Stimulated activated CD8-positive, alpha-beta memory T cell treated with anti-CD3 and anti-CD28 coated beads, Interleukin-7, amount 100 ng/mL, for 4 hours (primary cell): ENCODE results near the gene APOA1.
"Not testable (repeated sequence)": the region's sequence is repeated elsewhere in the genome, so short reads cannot be mapped to it uniquely, and the experiment has no call there.

ENCODE experiments used
- DNase-seq, 2 donors: peaks; one replicate each; pipeline ENCODE4 v3.0.0-alpha.2; 2020; ENCODE audit warnings: low read depth in 2 of 2

Gene APOA1

DNA sequence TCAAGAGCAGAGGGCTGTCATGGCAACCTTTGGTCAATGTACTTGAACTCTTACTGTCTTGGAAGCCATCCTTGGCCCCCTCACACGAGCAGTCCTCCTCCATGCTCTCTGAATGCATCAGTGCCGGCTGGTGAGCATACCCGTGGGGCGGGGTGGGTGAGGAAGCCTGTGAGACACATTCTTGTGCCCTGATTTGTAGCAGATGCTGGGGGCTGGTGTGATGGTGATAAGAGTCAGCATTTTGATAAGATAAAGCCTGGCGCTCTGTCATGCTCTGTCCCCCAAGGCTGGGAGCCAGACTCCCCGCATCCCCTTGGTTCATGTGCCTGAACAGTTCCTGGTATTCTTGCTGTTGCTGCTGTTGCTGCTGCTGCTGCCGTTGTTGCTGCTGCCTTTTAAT, 20.5 kb upstream of the APOA1 start:
- no peak for DNase-seq

DNA sequence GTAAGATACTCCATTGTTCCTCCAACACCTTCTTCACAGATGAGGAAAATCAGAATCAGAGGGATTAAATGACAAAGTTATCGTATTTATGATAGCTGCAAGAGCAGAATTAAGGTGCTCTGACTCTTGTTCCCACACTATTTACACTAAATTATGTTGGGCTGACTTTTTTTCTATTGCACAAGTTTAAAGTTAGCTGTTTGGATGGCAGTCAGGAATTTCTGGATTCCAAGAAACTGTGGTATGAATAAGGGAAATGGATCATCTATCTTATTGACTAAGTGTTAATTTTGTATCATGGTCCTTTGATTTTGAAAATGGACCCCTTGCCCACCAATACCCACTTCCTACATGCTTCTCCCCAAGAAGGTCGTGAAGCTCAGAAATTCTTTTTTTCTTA, 19.9 kb upstream of the APOA1 start:
- no peak for DNase-seq

DNA sequence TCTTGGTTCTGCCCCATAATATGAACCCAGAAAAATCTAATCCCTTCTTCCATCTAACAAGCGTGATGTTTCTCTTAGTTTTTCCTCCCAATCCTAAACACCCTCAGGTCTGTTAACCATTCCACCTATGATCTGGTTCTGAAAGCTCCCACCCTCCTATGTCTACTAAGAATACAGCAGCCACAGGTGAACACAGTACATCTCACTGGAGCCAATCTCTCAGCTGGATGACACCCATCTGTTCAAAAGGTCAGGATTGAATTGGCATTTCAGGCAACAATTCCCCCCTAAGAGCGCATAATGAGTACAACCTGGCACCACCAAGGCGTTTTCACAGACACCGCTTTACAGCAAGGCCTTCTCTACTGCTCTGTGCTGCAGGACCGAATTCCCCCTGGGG, 19.0 kb upstream of the APOA1 start:
- DNase-seq = no peak

DNA sequence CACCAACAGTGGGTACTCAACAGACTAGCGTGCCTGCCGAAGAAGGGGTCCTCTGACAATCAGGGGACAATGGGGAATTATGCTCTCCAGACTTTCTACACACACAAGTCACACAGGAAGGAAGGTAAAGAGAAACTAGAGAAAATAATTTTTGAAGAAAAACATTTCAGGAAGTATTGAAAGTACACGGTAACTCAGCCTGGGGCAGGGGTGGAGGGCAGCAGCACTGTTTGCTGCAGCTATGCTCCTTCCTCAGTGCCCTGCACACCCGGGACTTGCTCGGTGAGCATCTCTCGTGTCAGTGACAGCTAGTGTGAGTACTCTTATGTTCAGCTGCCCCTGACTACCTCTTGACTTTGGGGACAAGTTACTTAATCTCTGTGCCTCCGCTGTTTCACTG, 18.0 kb upstream of the APOA1 start:
- DNase-seq = no peak

DNA sequence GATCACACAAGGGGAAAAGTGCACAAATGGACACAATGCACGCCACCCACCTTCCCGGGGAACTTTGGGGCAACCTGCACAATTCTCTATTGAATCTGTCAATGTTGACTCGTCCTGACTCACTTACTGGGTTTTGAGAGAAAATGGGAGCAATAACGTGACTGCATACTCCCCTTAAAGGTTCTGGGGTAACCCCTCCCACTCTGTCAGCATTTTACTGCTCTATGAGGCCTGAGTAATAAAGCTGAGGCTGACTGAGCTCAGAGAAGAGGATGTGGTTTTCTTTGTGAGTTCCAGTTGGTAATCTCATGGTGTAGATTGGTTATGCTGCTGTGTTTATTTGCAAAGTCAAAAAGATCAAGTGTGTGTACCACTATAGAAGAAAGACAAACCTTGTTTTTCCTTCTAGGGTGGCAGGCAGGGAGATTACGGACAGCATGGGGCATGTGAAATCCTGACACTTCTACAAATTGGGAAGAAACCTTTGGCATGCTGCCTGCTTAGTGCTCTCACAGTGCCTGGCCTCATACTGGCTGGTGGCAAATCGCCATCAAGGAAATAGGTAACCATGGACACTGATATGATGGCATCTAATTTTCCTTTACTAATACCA, 16.1 kb upstream of the APOA1 start:
- peak; percentile 29 to 42 for DNase-seq

DNA sequence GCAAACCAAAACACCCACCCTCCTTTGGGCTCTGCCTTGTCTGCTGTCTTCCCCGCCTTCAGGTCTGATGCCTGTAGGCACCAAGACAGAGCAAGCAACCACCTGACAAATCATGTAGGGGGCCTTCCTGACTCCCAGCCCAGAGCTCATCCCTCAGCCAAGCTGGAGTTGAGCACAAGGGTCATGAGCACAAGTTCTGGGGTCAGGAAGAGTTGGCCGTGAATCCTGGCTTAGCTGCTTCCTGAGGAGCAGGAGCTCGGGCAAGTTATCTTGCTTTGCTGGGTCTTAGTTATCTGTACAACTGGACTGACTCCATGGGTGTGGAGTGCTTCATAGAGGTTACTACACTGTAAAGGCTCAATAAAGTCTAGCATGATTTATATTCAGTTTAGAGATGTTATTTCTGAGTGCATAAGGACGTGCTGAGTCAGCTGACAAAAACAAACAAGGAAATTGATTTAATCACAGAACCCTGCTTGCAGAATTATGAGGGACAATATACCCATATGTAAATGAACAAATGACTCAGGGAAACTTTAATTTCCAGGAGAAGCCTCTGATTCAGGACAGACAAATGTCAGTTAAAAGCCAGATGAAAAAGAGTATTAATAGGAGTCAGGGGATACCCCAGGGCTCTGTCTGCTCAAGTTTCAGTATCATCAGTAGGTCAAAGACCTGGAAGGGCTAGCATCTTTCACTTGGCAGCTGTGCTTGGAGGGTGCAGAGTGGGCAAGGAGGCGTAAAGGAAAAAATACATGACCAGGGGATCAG, 15.0 kb upstream of the APOA1 start:
- no peak for DNase-seq

DNA sequence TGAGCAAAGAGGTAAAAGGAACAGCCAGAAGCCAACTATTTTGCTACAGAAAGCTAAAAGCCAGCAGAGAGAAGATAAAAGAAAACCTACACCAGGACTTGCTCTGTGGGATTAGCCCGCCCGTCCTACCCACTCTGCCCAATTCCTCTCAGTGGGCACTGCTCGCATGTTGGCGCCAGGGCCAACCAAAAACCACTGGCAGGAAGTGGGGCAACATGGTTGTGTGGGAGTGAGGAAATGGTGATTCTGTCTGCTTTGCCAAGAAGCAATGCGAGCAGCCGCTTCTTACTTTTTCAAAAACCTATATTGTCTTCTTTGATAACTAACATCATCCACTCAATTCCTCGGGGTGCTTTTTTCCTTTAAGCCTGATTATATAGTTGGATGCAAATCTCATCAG, 14.2 kb upstream of the APOA1 start:
- DNase-seq = peak; percentile 42 to 55

DNA sequence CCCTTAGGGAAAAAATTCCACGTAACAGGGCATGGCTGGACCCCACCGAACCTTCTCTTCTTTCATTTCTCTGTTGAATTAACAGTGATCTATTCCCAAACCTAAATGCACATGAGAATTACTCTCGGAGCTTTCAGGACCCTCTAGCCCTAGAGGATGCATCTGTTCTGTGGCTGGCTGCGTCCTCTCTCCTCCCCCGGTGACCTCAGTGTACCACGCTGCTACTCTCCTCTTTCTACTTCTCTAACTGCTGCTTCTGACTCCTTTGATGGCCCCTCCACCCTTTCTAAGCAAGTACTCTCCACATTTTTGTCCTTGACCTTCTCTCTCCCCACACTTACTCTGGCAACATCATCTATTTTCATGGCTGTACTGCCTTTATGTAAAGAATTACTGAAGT, 12.1 kb upstream of the APOA1 start:
- DNase-seq = no peak

DNA sequence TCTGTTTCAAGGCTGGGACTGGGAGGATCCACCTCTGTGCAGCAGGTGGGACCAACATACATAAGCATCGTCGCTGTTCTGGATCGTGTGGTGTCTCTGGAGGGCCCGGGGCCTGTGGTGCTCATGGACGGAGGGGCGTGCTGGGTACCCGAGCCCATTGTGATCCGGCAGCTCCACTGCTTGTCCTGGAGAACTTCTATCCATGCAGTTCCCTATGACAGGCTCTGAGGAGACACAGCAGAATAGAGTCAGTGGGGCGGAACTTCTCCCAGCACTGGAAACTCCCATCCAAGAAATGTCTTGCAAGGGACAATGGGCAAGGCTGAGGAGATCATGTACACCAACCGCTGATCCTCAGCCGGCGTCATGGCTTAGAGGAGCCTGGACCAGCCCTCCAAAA, 11.6 kb upstream of the APOA1 start:
- no peak for DNase-seq

DNA sequence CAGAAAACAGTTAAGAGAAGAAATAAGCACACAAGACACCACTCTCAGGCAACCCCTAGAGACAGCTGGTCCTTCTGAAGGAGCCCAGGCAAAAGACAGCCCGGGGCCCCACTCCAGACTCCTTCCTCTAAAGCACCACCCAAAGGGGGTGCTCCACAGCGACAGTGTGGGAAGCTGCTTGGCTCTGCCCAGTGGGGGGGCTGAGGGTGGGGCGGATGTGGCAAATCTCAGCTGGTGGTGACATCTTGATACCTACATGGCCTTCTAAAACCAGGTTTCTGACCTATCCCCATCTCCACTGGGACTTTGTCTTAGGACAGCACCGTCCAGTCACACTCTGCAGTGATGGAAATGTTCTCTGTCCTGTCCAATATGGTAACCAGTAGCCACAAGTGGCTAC, 10.2 kb upstream of the APOA1 start:
- DNase-seq = no peak

DNA sequence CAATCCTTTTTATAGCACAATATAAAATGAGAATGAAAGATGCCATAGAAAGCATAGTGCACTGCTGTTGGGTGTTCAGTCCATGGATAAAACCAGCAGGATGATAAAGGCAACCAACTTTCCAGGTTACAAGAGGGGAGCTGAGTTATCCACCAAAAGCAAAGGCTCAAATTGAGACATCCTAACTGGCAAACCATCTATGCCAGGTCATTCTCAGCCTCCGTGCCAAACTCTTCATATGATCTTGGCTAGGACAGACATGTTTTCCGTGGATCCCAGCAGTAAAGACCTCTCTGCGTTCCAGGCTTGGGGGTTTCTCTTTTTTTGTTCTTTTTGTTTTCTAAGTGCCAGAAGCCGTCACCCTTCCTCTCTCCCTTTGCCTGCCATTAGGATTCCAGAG, 7.3 kb upstream of the APOA1 start:
- DNase-seq = no peak

DNA sequence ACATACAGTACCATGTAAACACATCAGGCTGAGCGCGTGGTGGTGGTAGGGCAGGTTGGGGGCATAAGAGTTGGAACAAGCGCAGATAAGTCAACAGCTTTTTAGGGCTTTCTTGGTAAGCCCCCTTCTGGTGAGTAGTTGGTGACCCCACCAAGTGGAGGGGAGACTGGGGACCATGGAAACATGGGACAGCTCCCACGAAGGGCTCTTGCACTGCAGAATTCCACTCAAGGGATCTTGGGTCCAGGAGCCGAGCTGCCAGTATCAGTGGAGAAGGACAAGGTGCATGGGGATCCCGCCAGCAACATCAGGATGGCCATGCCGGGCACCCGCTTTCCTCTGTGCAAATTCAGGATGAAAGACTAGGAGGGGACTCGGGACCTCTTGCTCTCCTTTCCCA, 6.2 kb upstream of the APOA1 start:
- DNase-seq = no peak

DNA sequence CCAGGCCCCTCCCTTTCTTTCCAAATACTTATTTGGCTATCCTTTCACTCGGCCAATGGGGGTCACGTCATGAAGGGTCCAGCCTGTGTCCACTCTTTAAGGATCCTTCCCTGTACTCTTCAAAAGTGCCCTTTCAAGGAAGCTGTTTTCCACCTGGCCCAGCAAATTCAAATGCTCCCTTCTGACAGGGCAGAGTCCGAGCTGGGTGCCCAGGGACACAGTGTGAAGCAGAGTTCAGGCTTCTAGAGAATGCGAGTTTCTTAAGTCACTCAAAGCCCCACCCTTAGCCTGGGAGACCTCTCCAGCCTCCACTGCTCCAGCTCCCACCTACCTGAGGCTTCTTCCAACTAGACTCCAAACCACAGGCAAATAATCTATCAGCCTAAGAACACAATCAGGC, 5.5 kb upstream of the APOA1 start:
- DNase-seq = no peak

DNA sequence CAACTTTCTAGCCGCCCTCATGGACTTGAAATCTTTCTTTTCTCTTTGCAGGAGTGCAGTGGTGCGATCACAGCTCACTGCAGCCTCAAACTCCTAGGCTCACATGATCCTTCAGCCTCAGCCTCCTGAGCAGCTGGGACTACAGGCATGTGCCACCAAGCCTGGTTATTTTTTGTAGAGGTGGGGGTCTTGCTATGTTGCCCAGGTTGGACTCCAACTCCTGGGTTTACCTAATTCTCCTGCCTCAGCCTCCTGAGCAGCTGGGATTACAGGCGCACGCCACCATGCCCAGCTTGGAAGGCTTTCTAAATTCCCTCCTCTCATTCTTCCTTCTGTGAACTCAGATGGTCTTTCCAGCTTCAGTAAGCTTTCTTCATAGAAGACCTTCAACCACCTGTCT, 4.7 kb upstream of the APOA1 start:
- DNase-seq = no peak

DNA sequence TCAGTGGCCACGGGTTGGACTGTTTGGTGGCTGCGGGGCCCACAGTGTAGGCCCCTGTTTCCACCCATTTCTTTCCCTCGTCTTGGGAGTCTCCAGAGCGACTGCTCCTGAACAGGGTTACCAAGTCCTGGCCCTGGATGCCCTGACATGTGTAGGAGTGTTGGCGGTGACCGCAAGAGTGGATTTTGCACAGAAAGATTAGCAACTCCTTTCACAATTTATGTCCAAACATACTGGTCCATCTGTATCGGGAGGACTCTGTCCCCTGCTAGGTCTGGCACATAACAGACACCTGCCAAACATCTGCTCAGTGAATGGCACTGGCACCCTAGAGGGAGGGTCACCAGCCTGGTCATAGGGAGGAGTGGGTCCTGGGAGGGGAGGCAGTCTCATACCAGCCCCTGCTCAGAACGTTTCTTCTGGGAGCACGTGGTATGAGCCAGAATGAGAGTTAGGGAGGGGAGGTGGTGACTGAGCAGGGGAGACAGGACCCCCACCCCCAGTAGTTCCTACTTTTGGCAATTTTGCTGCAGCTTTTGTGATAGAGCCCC, 3.4 kb upstream of the APOA1 start:
- no peak for DNase-seq

DNA sequence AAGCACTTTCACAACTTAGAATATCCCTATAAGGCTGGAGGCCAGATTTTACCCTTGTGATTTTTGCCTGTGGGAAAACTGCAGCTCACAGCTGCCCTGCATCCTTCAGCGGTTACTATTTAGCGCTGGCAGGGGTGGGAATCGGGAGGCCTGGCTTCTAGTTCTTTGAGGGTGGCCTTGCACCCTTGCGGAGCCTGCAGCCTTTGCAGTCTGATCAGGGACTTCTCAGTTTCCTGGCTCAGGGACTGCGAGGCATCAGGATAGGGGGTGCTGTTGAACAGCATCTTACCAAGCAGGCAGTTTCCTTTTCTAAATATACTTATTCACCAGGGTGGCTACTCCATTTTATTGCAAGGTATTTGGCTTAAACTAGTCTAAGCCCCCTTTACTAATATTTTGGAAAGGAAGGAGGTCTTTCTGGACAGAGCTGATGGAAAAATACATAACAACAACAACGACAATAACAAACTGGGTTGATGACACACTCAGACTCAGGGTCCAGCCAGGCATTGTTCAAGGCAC, 2.9 kb upstream of the APOA1 start:
- DNase-seq = no peak

DNA sequence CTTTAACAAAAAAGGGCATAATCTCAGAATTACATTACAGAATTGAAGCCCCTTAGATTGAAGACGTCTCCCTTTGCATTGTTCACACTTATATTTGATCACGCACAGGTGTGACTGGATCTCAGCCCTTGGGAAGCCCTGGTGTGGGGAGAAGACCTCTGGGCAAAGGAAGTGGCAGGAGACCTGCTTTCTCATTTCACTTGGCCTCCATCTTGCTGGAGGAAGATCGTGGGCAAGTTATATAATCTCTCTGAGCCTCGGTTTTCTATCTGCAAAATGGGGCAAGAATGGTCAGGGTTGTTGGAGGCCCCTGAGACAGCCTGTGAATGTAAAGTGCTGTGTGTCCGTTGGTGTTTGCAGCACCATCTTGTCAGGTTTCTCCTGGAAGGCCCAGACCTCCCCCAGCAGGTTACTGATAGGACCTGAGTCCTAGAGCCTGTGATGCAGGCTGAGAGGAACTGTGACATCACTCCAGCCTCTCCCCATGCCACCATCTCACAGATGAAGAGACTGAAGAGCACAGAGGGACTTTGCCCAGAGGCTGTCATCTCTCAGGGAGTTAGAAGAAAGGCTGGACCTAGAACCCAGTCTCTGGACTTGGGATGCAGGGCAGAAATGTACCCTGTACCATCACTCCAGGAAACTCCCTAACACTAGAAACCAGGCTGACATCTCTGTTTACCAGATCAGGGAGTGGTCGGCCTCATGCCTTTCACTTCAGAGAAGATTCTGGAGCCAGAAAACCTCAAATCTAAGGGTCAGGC, 1.1 kb upstream of the APOA1 start:
- DNase-seq = no peak

DNA sequence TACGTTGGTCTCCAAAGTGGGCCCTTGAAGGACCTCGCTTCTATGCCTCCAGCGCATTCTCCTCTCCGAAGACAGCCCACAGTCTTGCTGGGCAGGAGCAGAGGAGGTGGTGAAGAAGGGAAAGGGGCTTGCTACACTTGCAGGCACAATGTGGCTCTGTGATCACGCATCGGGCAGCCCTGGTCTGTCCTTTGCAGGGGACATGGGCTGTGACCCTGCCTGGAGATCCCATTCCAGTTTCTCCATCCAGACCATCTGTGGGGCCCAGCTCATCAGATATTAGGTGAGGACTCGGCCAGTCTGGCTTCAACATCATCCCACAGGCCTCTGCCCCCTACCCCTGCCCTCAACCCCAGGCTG, 810 bp downstream of the APOA1 start:
- no peak for DNase-seq

DNA sequence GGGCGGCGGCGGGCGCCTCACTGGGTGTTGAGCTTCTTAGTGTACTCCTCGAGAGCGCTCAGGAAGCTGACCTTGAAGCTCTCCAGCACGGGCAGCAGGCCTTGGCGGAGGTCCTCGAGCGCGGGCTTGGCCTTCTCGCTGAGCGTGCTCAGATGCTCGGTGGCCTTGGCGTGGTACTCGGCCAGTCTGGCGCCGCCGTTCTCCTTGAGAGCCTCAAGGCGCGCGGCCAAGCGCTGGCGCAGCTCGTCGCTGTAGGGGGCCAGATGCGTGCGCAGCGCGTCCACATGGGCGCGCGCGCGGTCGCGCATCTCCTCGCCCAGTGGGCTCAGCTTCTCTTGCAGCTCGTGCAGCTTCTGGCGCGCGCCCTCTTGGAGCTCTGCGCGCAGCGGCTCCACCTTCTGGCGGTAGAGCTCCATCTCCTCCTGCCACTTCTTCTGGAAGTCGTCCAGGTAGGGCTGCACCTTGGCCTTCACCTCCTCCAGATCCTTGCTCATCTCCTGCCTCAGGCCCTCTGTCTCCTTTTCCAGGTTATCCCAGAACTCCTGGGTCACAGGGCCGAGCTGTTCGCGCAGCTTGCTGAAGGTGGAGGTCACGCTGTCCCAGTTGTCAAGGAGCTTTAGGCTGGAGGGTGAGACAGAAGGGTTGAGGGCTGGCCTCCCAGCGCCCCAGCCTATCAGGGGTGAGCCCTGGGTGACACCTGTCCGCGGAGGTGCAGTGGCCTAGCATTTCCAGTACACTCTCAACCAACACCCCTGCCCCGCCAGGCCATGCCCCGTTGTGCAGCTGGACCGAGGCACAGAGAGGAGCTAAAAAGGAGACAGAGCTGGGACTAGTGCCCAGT, 1.4 kb downstream of the APOA1 start:
- DNase-seq = peak; percentile 52 to 74

DNA sequence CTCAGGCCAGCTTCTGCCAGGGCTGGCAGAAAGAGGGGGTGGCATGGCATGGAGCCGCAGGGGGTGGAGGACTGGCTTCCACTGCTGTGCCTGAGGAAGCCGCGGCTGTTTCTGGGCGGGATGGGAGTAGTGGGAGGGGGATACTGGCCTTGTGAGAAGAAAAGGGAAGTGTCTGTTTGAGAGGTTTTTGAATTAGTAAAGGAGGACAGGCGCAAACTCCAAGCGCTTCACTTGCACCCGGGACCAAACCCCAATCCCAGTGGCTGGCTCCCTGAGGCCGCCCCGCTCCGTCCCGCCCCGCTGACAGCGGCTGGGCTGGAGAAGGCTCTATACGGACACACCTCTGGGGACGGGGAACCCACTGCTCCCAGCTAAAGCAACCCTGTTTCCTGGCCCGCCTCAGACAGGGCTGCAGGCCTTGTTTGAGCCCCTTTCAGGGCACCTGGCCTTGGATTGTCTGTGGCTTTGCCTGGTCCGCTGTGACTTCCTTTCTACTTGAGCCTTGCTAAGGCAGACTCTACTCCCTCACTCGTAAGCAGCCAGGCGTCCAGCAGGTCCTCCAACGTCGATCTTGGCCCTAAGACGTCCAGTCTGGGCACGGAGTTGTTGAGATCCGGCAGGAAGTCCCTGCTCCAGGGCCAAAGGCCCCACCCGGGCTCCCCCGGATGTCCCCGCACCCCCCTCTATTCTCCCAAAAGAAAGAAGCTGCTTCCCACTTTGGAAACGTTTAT, 2.2 kb downstream of the APOA1 start:
- no peak for DNase-seq

DNA sequence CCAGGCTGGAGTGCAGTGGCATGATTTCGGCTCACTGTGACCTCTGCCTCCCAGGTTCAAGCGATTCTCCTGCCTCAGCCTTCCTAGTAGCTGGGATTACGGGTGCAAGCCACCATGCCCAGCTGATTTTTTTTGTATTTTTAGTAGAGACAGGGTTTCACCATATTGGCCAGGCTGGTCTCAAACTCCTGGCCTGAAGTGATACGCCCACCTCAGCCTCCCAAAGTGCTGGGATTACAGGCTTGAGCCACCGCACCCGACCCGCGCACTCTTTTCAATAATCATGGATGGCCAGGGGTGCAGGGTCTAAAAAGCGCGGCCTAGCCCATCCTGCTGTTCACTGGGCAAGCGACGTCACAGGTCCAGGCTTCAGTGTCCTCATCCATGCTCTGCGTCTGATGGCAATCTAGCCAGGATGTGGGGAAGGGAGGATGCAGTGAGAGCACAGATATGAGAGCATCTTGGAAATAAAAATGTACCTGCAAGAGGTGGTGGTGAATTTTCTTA, 2.8 kb downstream of the APOA1 start:
- not testable (repeated sequence) for DNase-seq
